HL-60/S4 treated with retinoic acid at 250 ng/mL for 4 days and 3 days (cell line): ENCODE measurements around the gene PAK1.
"Not testable (repeated sequence)": the region's sequence is repeated elsewhere in the genome, so short reads cannot be mapped to it uniquely, and the experiment has no call there.

ENCODE experiments used
- in situ Hi-C: fragments of 300-500 bp; cut with MboI; formaldehyde crosslinking; loops from 2 replicates; pipeline ENCODE4 v1.7.0; 2022; ENCODE audit warnings: low sequenced_read_pairs

PAK1 gene

GRCh38 chr11:77409046-77409445, 64.8 kb downstream of the PAK1 start:
- in situ Hi-C loops: no loop called here

GRCh38 chr11:77407613-77408012, 66.3 kb downstream of the PAK1 start:
- in situ Hi-C loops: no loop called here

GRCh38 chr11:77406396-77406795, 67.5 kb downstream of the PAK1 start:
- in situ Hi-C loops: no loop called here

- in situ Hi-C loops: no loop called here
Measured at GRCh38 chr11:77403211-77403610, 70.7 kb downstream of the PAK1 start.

- in situ Hi-C loops: no loop called here
Measured at GRCh38 chr11:77402218-77402556, 71.7 kb downstream of the PAK1 start.

- in situ Hi-C loops: no loop called here
Measured at GRCh38 chr11:77401486-77402217, 72.2 kb downstream of the PAK1 start.

GRCh38 chr11:77400775-77401449, 73.0 kb downstream of the PAK1 start:
- in situ Hi-C loops: no loop called here

- in situ Hi-C loops: no loop called here
Measured at GRCh38 chr11:77400271-77400670, 73.6 kb downstream of the PAK1 start.

- in situ Hi-C loops: no loop called here
Measured at GRCh38 chr11:77397631-77398030, 76.3 kb downstream of the PAK1 start.

- in situ Hi-C loops: no loop called here
Measured at GRCh38 chr11:77396911-77397310, 77.0 kb downstream of the PAK1 start.

- in situ Hi-C loops: no loop called here
Measured at GRCh38 chr11:77396305-77396704, 77.6 kb downstream of the PAK1 start.

- in situ Hi-C loops: no loop called here
Measured at GRCh38 chr11:77395460-77396173, 78.3 kb downstream of the PAK1 start.

GRCh38 chr11:77392842-77393241, 81.1 kb downstream of the PAK1 start:
- in situ Hi-C loops: no loop called here

GRCh38 chr11:77387701-77388100, 86.2 kb downstream of the PAK1 start:
- in situ Hi-C loops: no loop called here

GRCh38 chr11:77386178-77386577, 87.7 kb downstream of the PAK1 start:
- in situ Hi-C loops: no loop called here

- in situ Hi-C loops: not testable (repeated sequence)
Measured at GRCh38 chr11:77385255-77385771, 88.6 kb downstream of the PAK1 start.

- in situ Hi-C loops: no loop called here
Measured at GRCh38 chr11:77384571-77384970, 89.3 kb downstream of the PAK1 start.

- in situ Hi-C loops: not testable (repeated sequence)
Measured at GRCh38 chr11:77383349-77383748, 90.5 kb downstream of the PAK1 start.

- in situ Hi-C loops: no loop called here
Measured at GRCh38 chr11:77381729-77382665, 91.9 kb downstream of the PAK1 start.

- in situ Hi-C loops: no loop called here
Measured at GRCh38 chr11:77379934-77380333, 94.0 kb downstream of the PAK1 start.

GRCh38 chr11:77379253-77379652, 94.6 kb downstream of the PAK1 start:
- in situ Hi-C loops: no loop called here
